Loucy (cell line): Measurements from ENCODE around the gene ANO7.

Experiments used
- EZH2phosphoT487 ChIP-seq: fragments of 200-600 bp; IDR thresholded peaks from 2 replicates; pipeline ENCODE4 v1.6.1; 2018; ENCODE audit warnings: antibody characterized with exemption, mild to moderate bottlenecking, moderate library complexity, borderline replicate concordance
- TF ChIP-seq, protein P1 (sequence below): fragments of 200-600 bp; sonication (generic); conservative IDR thresholded peaks from 2 replicates; pipeline ENCODE4 v1.5.1; 2014; ENCODE audit warnings: mild to moderate bottlenecking, antibody characterized with exemption, low read length

- TF ChIP-seq, protein P1, sequence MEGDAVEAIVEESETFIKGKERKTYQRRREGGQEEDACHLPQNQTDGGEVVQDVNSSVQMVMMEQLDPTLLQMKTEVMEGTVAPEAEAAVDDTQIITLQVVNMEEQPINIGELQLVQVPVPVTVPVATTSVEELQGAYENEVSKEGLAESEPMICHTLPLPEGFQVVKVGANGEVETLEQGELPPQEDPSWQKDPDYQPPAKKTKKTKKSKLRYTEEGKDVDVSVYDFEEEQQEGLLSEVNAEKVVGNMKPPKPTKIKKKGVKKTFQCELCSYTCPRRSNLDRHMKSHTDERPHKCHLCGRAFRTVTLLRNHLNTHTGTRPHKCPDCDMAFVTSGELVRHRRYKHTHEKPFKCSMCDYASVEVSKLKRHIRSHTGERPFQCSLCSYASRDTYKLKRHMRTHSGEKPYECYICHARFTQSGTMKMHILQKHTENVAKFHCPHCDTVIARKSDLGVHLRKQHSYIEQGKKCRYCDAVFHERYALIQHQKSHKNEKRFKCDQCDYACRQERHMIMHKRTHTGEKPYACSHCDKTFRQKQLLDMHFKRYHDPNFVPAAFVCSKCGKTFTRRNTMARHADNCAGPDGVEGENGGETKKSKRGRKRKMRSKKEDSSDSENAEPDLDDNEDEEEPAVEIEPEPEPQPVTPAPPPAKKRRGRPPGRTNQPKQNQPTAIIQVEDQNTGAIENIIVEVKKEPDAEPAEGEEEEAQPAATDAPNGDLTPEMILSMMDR = no peak
- no peak for TF ChIP-seq EZH2phosphoT487
These were observed 61.2 kb downstream of the ANO7 start for GRCh38 chr2:241249654-241250053.
